AG20443 (cell line): ENCODE results near the gene NCBP3.
"Not testable (repeated sequence)": the region's sequence is repeated elsewhere in the genome, so short reads cannot be mapped to it uniquely, and the experiment has no call there.

Source experiments
- DNase-seq: peaks from one replicate; pipeline ENCODE4 v3.0.0; 2012; ENCODE audit warnings: low spot score, mixed read lengths

The NCBP3 gene

GRCh38 chr17:3847165-3847670, 1.2 kb upstream of the NCBP3 start:
- no peak for DNase-seq

DNA sequence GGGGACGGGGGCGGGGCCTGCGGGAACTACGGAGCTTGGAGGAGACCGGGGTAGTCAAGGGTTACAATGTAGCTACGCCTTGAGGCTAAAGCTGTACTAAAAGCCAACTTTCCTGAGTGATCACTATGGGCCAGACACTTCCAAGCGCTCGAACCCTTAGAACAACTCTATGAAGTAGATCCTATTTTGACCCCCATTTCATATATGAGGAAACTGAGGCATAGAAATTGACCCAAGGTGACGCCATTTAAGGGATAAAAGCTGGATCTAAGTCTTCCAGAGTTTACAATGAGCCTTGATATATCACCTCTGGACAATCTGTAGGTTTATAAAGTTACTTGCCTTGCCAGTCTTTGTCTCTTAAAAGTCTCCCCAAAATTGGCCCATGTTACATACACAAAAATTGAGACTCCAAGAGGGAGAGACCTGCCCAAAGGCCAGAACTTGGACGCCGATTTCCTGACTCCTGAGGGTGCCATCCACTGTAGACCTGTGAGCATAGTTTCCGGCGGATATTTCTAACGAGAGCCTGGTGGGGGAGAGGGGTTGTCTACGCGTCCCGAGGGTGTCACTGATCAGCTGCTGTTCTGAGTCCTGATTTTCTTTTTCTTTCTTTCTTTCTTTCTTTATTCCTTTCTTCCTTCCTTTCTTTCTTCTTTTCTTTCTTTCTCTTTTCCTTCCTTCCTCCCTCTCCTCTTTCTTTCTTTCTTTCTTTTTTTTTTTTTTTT, 555 bp upstream of the NCBP3 start:
- DNase-seq = no peak

GRCh38 chr17:3845291-3845620, 790 bp downstream of the NCBP3 start:
- no peak for DNase-seq

DNA sequence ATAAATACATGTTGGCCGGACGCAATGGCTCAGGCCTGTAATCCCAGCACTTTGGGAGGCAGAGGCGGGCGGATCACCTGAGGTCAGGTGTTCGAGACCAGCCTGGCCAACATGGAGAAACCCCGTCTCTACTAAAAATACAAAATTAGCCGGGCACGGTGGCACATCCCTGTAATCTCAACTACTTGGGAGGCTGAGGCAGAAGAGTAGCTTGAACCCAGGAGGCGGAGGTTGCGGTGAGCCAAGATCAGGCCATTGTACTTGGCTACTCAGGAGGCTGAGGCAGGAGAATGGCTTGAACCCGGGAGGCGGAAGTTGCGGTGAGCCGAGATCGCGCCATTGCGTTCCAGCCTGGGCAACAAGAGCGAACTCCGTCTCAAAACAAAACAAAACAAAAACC, 1.5 kb downstream of the NCBP3 start:
- not testable (repeated sequence) for DNase-seq

- DNase-seq = peak; percentile 51
Observed at GRCh38 chr17:3843935-3844516, 2.0 kb downstream of the NCBP3 start.

- DNase-seq = no peak
Observed at GRCh38 chr17:3838206-3838605, 7.8 kb downstream of the NCBP3 start.

GRCh38 chr17:3836551-3836950, 9.5 kb downstream of the NCBP3 start:
- DNase-seq = no peak

DNA sequence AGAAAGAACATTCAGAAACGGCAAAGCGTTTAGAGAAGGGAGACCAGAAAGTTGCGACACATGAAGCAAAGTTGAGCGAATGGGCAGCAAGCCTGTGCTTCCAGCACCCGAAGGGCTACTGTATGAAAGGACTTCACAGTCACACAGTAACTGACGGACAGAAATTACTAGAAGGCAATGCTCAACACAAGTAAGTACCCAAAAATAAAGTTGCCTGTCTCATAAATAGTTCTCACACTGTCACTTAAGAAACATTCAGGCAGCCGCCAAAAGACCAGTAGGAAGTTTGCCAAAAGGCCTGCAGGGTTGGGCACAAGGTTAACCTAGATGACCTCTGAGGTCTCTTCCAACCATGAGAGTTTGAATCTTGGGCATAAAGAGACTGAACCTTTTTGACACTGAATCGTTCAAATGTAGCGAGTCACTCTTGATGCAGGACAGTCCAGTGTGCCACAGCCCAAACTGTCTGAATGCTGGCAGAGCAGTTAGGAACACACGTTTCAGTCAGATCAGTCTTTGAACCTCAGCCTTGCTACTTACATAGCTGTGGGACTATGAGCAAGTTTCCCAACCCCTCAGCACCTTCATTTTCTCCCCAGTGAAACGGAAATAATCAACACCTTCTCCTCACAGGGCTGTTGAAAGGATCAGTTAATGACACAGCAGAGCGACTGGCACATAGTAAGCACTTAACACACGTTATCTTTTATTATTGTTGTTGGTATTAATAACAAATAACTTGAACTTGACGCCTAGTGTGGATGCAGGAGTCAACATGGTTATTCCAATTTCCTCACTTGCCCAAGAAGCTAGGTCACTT, 10.4 kb downstream of the NCBP3 start:
- DNase-seq = peak; percentile 28

GRCh38 chr17:3834811-3835210, 11.2 kb downstream of the NCBP3 start:
- no peak for DNase-seq

- DNase-seq = no peak
Observed at GRCh38 chr17:3828852-3829232, 17.2 kb downstream of the NCBP3 start.

DNA sequence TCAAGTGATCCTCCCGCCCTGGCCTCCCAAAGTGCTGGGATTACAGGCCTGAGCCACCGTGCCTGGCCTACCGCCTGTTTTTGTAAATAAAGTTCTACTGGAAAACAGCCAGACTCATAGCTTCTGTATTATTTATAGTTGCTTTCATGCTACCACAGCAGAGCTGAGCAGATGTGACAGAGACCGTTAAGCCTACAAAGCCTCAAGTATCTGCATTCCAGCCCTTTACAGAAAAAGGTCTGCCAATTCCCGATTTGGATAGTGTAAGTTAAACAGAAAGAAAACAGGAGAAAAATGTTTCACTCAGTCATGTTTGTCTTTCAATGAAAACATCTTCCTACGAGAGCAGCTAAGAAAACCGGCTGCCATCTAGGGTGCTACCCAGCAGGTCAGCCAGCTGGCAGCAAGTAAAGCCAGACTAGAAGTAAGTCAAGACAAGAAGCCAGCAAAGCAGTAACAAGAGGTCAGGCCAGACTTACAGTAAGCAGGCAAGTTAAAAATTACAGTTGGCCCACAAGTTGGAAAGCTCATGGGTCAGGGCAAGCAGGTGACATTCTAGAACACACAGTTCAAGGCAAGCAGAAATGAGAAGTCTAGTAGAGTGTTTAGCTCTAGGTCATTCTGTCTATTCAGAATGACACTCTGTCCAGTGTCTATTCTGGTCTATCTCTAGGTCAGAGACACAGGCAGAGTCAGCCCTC, 17.7 kb downstream of the NCBP3 start:
- no peak for DNase-seq

GRCh38 chr17:3827124-3827773, 18.8 kb downstream of the NCBP3 start:
- peak; percentile 66 for DNase-seq

- DNase-seq = no peak
Observed at GRCh38 chr17:3826191-3826590, 19.9 kb downstream of the NCBP3 start.

- DNase-seq = no peak
Observed at GRCh38 chr17:3821101-3821500, 24.9 kb downstream of the NCBP3 start.

DNA sequence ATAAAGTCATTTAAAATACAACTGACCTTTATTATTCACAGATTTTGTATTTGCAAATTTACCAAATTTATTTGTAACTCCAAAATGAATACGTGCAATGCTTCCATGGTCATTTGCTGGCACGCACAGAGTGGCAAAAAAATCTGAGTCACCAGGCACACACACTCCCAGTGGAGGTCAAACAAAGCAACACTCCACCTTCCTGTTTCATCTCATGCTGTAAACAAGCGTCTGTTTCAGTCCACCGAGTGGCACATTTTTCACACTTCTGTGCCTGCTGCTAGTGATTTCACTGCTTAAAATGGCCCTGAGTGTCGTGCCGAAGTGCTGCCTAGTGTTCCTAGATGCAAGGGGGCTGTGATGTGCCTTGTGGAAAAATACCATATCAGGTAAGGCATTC, 27.3 kb downstream of the NCBP3 start:
- no peak for DNase-seq

DNA sequence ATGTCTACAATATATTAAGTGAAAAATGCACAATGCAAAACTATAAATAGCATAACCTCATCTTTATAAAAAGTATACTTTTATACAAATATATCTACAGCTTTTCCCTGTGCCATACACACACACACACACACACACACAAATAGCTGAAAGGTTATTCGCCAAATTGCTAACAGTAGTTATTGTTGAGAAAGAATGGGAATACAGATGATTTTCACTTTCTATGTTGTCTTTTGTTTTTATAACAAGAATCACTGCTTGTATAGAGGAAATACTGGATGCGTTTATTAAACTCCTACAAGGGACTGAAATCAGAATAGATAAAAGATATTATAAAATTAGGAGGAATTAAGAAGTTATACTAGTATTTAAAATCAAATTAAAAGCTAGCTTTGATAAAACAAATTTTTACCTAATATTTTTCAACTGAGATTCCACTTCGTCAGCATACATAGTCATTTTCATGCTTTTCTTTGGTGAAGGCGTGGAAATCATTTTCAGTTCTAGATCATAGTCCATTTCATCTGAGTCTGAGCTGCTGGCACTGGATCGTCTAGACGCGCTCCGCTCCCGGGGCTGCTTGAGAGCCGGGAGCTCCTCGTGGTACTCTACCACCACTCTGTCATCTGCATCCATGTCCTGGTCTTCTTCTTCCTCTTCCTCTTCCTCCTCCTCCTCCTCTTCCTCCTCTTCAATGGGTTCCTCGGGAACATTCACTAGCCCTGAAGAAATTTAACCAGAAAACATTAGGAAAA, 28.0 kb downstream of the NCBP3 start:
- no peak for DNase-seq

DNA sequence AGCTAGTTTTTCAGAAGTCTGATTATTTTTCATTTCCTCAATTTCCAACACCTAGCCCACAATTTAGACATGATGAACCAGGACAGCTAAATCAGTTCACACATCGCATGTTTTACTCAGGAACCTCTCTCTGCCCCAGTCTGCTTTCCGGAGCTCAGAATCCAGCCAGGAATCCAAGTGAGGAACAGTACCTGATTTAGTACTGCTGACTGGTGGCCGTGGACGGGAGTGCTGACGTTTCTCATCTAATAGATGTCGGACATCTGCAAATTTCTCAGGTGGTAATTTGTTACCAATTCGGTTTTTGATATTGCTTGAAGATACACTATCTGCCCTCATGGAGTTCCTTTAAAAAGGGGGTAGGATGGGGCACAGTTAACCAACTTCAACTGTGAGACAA, 30.1 kb downstream of the NCBP3 start:
- DNase-seq = no peak

DNA sequence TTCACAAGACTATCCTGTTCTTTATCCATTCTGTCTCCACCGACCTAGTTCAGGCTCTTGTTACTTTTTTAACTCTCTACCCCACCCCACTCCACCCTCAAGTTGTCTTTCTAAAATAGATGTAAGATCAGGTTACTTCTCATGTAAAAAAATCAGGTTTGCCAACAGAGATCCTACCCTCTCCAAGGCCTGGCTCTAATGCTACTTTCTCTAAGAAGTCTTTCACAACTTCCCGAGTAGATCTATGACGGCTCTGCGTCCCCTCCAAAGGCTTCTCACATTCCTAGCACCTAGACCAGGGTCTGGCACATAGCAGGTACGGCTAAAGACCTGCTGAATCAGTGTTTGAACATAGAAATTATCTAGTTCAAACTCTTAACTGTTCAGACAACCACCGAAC, 30.9 kb downstream of the NCBP3 start:
- no peak for DNase-seq

GRCh38 chr17:3814361-3814760, 31.7 kb downstream of the NCBP3 start:
- DNase-seq = no peak

DNA sequence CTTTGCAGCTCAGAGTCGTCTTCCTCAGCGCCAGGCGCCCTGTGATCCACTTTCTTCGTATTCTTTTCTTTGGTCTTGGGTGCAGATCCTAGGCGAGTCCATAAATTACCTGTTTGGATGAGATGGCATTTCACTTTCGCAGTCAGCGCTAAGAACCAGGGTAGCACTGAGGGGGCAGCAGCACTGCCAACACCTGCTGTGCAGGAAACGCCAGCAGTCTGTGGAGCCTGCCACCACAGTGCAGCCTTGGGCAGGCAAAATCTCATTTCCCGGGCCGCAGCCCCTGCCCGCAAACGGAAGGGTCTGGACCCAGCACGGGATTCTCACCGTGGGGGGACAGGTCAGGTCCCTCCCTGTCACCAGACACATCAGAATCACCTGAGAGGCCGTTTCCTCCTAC, 32.9 kb downstream of the NCBP3 start:
- DNase-seq = no peak

GRCh38 chr17:3812771-3813170, 33.3 kb downstream of the NCBP3 start:
- no peak for DNase-seq
